LNCAP (cell line): Measurements from ENCODE around the gene LUZP2.

ENCODE experiments used
- TF ChIP-seq, protein P1 (sequence below): fragments of 450-650 bp; IDR thresholded peaks from 2 replicates; pipeline ENCODE4 v1.5.1; 2017; ENCODE audit warnings: mild to moderate bottlenecking

LUZP2 gene

DNA sequence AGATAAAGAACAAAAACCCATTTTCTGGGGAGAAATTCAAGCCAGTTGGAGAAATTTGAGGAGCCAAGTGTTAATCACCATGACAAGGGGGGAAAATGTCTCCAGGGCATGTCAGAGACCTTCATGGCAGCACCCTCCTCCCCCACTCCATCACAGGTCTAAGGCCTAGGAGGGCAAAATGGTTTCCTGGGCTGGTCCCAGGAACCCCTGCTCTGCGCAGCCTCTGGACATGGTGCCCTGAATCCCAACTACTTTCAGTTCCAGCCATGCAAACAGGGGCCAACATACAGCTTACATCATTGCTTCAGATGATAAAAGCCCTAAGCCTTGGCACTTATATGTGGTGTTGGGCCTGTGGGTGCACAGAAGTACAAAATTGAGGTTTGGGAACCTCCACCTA lies 167.5 kb downstream of the LUZP2 start:
- TF ChIP-seq, protein P1, sequence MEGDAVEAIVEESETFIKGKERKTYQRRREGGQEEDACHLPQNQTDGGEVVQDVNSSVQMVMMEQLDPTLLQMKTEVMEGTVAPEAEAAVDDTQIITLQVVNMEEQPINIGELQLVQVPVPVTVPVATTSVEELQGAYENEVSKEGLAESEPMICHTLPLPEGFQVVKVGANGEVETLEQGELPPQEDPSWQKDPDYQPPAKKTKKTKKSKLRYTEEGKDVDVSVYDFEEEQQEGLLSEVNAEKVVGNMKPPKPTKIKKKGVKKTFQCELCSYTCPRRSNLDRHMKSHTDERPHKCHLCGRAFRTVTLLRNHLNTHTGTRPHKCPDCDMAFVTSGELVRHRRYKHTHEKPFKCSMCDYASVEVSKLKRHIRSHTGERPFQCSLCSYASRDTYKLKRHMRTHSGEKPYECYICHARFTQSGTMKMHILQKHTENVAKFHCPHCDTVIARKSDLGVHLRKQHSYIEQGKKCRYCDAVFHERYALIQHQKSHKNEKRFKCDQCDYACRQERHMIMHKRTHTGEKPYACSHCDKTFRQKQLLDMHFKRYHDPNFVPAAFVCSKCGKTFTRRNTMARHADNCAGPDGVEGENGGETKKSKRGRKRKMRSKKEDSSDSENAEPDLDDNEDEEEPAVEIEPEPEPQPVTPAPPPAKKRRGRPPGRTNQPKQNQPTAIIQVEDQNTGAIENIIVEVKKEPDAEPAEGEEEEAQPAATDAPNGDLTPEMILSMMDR: no peak

DNA sequence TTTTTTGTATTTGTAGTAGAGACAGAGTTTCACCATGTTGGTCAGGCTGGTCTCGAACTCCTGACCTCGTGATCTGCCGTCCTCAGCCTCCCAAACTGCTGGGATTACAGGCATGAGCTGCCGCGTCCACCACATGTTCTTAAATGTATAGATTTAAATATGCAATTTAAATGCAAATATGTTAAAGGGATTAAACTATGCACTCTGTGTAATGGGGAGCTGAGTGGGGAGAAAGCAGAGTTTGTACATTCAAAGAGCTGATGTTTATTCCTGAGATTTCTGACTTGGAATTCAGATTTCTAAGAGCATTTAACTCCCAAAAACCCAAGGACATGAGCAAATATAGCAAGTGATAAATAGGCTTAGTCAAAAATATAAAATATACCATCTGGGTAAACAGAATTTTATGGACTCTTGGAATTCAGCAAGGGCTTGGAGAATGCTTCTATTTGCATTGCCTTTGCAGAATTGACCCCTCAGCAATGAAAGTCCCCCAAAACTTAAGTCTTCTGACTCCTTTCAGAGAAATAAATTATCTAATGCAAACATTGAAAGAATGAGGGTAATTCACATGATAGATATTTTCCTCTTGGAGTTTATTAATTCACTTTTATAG lies 170.6 kb downstream of the LUZP2 start:
- TF ChIP-seq, protein P1: no peak

DNA sequence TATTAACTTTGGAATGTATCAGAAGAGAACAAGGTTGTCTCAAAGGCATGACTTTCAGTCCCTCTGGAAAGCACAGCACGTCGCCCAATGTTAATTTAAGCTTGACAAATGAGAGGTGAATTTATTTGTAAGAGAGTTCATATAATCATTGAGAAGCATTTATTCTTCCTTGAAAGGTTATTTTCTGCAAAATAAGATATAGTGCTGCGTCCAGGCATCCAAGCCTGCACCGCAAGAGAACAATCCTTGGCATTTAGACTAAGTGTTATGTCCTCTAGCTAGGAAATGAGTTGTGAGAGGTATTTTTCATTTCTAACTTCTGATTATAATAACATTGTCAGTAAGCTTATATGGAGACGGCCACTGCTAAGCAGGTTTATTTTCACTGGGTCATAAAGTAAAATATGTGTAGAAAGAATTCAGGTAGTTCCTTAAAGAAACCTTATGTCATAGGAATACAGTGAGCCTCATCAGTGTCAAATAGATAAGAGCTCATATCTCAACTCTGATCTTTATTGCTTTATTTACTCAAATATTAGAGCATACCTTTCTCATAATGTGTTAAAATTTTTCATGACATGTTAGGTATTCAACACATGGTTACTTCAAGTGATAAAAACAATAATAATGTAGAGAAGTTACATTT lies 182.0 kb downstream of the LUZP2 start:
- TF ChIP-seq, protein P1: no peak

DNA sequence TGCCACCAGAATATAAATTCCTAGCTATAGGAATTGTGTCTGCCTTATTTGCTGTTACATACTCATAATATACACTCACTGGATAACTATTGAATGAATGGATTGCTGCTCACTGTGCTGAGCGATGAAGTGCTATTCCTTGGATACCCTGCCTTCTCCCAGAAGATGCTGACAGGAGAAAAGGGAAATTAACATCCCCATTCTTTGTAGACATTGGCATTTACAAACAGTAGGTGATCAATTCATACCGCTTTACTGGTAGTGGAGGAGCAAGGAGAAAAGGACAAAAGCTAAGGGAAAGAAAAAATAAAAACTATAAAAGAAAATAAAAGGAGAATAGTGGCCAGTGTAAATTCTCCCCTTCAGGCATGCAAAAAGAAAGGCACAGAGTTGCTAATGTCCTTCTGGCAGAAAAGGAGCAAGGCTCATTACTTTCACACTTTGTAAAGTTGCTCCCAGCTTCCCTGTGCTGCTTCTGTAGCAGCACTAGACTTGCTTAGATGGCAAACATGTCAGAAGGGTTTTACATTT lies 183.0 kb downstream of the LUZP2 start:
- TF ChIP-seq, protein P1: no peak

DNA sequence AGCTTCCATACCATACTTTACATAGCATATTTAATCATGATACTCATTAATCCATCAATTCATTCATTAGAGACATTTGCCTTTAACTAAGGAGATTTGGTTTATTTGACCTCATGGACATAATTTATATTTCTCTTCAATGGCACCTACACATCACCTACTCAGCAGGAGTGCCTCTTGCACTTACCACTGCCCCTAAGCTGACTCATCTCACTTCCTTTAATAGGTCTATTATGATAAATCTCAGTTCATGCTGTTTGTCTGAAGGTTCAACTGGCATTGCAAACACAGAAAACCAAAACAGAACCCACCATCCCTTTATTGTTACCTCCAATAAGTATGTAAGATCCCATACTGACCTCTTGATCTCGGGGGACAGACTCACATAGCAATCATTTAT lies 186.7 kb downstream of the LUZP2 start:
- TF ChIP-seq, protein P1: no peak

DNA sequence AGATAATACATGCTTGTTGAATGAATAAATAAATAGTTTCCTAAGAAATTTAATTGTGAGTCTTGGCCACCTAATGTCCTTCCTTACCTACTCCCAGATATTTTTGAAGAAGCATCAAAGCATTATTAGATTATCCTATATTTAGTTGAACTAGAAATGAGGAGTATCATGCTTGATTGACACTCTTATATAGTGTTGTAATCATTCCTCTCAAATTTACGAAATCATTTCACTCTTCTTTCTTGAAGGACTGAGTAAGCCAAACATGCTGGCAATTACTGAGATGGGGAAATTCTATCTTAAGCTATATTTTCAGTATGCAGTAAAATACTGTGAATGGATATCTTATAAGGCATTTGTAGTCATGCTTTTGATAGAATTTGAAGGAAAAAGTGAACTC lies 189.0 kb downstream of the LUZP2 start:
- TF ChIP-seq, protein P1: no peak

DNA sequence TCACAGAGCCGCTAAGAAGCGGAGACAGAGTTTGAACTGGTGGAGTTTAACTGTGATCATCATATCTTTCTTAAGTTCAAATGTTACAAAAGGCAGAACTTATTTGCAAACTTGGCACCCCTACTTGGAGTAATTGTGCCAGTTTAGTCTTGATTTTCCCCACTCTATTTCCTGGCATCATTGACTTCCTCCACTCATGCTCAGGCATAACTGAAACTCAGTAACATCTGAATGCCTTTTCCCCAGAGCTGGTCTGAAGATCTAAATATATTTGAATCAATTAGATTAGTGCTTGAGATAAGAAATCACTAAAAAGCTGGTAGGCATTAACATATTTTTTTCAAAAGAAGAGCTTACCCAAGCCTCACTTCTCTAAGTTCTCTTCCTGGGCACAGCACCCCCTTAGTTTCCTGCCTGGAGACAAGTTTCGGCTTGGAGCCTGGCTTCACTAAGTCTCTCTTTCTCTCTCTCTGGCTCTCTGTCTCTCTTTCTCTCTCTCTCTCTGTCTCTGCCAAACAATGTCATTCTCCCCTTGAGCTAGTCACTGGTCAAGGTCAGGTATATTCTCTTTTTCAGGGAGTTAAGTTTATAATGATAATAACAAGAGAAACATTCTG lies 190.8 kb downstream of the LUZP2 start:
- TF ChIP-seq, protein P1: no peak
